Stimulated activated CD8-positive, alpha-beta memory T cell treated with anti-CD3 and anti-CD28 coated beads, Interleukin-12 subunit alpha, Interleukin-12 subunit beta, amount 100 ng/mL, for 1 hour (primary cell): Measurements from ENCODE around the gene MED8.

Experiments used
- DNase-seq: peaks from one replicate; pipeline ENCODE4 v3.0.0-alpha.2; 2020; ENCODE audit warnings: low read depth

MED8 gene, protein sequence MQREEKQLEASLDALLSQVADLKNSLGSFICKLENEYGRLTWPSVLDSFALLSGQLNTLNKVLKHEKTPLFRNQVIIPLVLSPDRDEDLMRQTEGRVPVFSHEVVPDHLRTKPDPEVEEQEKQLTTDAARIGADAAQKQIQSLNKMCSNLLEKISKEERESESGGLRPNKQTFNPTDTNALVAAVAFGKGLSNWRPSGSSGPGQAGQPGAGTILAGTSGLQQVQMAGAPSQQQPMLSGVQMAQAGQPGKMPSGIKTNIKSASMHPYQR

DNA sequence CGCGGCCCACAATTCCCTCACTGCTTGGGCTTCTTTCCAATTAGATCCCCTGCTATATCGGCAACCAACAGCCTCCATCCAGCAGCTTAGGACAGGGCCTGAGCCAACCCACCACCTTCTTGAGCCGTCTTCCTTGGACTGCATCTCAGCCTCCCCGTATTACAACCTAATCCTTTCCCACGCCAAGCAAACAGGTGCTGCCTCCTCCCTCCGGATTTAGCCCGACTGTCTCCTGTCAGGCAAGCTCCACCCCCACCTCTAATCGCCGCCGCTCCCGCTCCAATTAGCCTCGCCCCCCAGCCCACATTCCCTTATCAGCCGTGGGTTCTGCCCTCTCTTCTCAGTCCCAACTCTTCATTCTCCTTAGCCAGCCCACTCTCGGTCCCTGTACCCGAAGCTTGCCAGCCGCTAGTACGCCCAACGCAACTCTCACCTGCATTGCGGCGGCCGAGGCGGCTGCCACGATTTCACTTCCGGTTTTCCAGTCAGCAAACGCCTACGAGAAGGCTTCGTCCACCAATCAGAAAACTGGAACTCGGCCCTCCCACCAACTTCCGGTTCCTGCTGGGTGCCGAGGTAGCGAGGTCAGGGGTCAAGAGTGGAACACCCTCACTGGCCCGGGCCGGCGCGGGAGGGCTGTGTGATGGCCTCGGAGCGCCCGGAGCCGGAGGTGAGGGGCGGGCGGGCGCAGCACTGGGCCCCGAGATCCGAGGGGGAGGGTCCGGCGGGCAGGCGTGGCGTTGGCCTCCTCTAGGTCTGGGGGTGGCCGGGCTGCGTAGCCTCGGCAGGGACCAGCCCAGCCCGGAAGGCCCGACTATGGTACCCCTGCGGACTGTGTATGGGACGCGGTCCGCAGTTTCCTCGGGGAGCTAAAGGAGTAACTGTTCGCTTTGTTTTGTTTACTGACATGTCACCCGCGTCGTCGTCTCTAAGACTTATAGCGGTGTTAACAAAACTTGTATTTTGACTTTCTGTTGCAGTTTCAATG is at the start of gene MED8, which contains the start of gene SZT2:
Gene MED8, minus strand, starts transcription at position 475 of the 988 bp plus-strand sequence. Its CDS starts 36 bp downstream, at position 439.
Gene SZT2, plus strand, starts transcription at position 574 of the 988 bp plus-strand sequence. Its CDS starts 70 bp downstream, at position 644.
- DNase-seq = peak; percentile 89

DNA sequence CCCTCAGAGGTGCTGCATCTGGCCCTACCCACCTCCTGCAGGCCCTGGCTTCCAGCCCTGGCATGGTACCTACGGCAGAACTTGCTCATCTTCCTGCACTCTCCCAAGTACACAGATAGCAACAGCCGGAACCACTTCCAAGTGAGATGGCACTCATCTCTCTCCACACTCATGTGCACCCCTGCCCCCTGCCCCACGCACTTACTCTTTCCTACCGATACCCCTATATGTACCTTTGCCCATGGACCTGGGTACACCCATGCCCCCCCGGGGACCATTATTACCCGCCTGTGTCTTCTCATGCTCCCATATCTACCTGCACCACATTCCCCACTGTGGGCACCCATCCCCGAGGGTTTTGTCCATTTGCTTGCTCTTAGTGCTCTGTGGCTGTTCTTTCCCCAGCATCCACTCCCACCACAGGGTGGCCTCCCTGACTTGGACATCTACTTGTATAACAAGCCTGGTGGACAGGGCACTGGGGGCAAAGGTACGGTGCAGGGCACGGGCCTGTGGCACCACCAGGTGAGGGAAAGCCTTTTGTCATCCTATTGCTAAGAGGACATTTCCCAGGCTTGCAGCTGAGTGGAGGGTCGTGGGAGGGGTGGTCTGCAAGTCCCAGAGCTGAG is 49.5 kb upstream of the MED8 start:
- no peak for DNase-seq

DNA sequence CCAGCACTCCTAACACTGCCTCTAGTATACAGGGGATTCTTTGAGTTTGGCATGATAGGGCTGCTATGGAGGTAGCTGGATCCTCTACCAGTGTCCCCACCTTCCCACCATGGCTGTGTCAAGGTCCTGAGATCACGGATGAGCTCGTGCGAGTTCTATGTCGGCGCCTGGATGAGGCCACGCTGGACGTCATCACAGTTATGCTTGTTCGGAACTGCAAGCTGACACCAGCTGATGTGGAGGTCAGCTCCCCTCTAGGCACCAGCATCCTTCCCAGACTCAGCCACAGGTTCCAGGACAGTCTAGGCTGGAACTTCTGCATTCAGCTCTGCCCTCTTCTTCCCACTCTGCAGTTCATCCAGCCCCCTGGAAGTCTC is 49.0 kb upstream of the MED8 start:
- no peak for DNase-seq

DNA sequence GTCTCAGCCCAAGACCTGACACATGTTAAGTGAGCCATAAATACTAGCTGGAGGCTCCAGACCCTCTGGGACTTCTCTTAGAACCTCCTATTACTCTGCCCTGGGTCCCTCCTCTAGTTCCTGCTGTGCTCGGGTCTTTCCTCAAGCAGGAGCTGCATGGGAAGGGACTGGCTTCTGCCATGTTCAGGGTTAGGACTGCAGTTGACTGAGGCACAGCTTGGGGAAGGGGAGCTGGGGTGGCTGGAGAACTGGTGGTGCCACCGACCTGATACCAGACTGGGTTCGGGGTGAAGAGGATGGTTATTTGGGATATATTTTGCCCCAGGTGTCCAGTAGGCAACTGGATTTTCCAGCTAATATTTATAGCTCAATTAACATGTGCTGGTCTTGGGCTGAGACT is 48.4 kb upstream of the MED8 start:
- DNase-seq = no peak

DNA sequence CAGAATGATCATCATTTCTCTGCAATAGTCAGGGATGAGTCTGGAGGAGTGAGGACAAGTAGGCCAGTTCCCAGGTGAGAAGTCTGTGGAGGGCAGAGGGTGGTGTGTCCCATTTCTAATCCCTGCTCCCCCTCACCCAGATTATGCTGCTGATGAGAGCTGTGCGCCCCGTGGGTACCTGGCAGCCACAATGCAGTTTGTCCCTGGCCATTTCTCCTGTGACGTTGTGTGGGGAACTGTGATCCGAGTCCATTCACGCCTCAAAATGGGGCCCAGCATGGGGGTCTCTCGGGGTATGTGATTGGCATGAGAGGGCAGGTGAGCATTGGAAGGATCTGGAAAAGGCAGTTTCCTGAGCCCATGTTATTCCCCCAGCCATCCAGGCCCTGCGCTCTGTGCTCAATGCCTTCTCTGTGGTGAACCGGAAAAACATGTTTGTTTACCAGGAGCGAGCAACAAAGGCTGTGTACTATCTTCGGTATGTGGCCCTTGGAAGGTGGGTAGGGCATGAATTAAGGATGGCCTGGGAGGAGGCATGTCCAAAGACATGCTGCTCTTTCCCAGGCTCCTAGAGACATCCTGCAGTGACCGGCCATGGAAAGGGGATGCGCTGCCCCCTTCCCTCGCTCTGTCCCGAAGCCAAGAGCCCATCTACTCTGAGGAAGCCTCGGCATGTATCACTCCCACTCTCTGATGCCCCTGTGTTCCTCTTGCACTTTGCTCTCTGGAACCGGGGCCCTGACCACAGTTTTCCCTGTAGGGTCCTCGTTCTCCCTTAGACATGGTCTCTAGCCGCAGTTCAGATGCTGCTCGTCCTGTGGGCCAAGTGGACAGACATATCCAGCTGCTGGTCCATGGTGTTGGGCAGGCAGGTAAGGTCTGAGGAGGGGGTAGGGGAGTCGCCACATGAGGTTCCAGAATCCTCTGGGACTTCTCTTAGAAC is 47.7 kb upstream of the MED8 start:
- no peak for DNase-seq

DNA sequence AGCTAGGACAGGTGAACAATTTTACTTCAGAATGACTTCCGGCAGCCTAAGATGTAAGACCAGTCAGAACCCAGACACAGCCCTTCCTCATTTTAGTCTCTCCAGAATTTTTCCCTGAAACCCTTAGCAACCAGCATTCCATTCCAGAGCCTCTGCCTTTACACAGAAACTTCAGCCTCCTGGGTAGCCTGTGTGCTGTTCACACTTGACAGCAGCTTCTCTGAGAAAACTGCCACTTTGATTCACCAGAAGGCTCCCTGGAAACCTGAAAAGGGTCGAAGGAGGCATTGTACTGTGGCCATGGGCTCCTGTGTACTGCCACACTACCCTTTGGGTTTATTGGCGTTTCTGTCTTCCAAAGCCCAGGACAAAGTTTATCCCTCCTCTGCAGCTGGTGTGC is 46.8 kb upstream of the MED8 start:
- no peak for DNase-seq

DNA sequence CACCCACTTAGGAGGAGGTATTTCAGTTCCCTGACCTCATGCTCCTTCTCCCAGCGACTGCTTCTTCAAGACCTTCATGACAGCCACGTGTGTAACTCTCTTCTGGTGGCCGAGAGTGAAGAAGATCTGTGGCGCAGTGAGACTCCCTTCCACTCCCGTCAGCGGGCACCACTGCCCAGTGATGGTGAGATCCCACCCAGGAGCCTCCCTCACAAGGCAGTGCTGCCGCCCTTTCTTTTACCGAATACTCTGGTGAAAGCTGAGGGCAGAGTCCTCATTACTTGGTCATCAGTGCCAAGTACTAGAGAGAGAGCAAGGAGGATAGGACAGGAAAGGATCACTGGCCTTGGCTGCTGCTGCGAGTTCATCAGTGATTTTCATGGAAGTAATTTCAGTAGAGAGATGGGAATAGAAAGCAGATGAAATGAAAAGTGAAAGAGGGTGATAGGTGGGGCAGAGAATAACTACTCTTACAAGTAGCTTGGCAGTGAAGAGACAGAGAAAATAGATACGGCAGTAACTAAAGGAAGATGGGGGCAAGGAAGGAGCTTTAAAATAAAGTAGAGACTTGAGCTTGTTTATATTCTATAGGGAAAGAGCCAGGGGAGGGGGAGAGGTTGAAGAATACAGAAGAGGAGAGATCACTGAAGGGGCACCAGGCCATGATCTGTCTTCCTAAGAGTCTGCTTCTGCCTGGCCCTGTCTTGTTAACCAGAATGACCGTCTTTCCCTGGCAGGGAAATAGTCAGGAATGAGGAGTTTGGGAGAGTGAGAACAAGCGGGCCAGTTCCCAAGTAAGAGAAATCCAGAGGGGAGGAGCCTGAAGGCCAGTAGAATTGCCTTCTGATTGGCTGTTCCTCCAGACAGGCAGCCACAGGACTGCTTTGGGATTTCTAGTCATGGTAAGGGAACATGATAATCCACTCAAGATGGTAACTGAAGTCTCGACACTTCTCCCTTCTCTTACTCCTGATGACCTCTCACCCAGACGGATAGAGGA is 45.8 kb upstream of the MED8 start:
- DNase-seq = no peak

DNA sequence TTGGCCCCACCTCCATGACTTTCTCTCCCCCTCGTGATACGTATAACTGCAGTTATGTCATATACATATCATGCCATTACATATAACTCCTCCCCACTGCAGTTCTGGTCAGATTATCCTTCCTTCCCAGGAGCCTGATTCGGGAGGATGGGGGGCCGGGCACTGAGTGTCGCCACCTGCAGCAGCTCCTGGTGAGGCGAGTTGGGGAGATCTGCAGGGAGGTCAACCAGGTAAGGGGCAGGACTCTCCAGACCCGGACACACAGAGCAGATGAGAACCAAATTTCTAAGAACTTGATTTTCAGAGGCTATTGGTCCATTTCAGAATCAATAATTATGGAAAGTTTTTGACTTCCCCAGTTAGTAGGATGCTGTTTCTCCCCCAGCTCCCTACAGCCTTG is 44.7 kb upstream of the MED8 start:
- DNase-seq = no peak

DNA sequence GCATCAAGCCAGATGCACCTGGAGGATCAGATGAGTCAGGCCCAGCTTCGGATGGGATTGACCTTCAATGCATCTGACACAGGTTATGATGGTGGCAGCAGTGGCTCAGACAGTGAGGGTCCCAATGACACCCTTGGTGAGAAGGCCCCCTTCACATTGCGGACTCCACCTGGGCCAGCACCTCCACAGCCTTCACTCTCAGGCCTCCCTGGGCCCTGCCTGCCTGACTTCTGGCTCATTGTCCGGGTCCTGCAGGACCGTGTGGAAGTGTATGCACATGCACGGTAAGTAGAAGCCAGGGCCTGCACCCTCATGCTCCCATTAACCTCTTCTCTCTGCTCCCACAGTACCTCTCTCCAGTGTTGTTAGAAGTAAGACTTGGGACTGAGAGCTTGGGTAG is 43.3 kb upstream of the MED8 start:
- DNase-seq = no peak

DNA sequence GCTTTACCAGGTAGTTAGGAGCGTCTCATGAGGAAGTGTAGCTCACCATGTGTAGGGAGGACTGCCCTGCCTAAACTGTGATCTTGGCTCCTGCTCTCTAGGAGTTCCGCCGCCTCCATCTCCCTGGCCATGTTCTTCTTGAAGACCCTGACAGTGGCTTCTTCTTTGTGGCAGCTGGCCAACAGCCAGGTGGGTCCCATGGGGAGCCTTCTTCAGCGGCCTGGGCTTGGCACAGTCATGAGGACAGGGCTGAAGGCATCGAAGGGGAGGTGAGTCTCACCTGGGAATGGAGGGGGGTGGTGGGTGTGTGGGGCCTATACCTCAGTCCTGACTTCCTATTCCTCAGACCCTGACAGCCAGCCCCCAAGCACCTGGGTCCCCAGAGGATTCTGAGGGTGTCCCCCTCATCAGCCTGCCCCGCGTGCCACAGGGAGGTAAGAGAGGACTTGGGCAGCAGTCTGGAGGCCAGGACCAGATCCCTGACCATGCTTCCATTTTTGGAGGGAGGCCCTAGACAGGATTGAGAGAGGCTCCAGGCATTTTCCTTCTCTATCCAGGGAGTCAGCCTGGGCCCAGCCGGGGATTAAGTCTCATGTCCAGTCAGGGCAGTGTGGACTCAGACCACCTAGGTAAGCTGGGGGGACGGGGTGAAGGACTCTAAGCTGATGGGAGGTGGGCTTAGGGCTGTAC is 42.7 kb upstream of the MED8 start:
- no peak for DNase-seq

DNA sequence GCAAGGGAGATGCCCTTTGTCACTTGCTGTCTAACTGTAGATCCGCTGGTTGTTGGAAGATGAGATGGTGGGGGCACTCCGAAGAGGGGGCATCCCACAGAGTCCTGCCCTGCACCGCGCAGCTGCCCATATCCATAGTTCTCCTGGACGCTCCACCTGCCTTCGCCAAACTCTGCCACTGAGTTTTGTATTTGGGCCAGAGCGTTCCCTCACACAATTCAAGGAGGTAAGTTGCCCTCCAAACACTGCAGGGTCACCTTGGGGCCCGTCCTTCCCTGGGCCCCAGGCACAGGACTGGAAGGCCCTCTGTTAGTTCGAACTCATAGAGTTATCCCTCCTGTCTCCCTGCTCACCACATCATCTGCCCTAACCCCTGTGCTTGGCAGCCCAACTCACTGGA is 42.1 kb upstream of the MED8 start:
- no peak for DNase-seq

DNA sequence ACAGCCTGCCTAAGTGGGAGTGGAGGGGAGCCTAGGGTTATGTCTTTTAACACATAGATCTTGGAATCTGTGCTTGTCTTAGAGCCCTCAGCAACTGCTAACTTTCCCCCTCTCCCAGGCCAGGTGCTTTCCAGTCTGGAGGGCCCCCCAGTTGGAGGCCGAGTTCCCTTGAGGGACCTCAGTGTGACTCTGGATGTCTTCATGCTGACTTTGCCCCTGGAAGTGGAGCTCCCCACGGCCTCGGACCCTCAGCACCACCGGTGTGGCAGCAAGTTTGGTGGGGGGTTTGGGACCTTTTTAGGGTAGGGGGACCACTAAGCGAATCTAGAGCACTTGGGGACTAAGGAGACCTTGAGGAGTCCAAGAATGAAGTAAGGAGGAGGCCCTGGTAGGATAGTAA is 41.2 kb upstream of the MED8 start:
- DNase-seq = no peak

DNA sequence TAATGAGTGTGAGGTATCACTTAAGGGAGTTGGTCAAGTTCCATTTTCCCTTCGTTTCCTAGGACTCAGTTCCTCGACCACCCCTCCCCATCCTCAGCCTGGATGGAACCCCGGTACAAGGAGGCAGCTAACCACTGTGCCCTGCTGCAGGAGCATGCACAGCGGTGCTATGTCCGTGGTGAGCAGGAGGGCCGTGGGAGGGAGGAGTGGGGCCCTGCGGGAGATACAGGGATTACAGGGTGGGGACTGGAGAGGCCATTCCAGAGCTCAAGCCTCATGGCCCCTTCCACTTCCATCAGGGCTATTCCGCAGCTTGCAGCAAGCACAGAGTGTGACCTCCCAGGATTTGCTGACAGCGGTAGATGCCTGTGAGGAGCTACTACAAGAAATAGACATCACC is 38.3 kb upstream of the MED8 start:
- DNase-seq = no peak

DNA sequence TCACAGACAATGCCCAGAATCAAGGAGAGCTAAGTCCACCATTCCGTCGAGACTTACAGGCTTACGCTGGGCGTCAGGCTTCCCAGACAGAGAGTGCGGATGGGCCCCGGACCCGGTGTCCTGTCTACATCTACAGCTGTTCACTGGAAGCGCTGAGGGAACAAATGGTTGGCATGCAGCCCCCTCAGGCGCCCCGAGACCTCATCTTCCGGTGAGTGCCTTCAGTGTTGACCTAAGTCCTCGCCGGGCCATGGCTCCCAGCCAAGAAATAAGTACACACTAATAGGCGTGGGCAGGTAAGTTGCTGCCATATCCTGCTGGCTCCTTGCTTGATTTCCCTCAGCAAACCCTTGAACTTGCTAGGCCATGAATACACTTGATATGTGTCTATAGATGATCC is 37.9 kb upstream of the MED8 start:
- DNase-seq = no peak

DNA sequence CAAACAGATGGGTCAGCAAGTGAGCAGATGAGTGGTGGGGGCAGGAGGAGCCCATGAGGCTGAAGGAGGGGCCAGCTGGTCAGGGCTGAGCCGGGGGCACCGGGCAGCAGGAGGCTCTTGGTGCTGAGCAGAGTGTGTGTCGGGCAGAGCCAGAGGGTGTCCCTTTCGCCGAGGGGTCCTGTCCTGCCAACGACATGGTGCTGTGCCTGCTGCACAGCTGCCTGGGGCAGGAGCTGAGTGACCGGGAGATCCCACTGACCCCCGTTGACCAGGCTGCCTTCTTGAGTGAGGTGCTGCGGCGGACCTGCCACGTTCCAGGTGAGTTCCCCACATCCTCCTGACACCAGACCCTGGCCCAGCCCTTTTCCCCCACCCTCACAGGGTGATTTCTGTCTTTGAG is 36.6 kb upstream of the MED8 start:
- DNase-seq = no peak

DNA sequence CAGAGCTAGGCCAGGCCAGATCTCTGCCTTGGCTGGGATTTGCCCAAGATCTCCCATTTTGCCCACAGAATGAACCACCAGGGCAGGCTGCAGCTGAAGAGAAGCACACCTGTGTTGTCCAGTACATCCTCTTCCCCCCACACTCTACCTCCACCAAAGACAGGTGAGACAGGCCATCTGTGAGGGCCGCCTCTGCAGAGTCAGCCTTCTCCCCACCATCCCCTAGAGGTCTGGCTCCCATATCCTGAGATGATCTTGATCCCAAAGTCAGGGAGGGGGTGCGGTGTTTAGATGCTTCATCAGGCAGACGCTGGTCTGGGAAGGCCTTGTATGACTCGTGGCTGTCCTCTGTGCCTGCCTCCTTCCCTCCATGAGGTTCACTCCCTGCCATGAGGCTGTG is 35.4 kb upstream of the MED8 start:
- DNase-seq = no peak

DNA sequence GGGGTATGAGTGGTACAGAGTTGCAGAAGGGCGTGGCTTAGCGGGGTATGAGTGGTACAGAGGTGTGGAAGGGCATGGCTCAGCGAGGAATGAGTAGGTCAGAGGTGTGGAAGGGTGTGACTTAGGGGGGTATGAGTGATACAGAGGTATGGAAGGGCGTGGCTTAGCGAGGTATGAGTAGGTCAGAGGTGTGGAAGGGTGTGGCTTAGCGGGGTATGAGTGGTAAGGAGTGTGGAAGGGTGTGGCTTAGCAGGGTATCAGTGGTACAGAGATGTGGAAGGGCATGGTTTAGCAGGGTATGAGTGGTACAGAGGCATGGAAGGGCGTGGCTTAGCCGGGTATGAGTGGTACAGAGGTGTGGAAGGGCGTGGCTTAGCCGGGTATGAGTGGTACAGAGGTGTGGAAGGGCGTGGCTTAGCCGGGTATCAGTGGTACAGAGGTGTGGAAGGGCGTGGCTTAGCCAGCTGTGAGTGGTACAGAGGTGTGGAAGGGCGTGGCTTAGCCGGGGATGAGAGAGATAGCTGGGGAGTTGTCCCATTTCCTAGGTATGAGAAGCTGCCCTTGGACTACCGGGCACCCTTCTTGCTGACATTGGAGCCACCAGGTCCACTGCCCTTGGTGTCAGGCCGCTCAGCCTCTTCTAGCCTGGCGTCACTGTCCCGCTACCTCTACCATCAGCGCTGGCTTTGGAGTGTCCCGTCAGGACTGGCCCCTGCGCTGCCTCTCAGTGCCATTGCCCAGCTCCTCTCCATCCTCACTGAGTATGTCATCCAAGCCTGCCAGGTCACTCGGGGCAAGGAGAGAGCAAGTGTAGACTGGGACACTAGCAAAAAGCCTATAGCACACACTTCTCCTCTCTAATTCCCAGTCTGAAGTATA is 34.3 kb upstream of the MED8 start:
- no peak for DNase-seq

DNA sequence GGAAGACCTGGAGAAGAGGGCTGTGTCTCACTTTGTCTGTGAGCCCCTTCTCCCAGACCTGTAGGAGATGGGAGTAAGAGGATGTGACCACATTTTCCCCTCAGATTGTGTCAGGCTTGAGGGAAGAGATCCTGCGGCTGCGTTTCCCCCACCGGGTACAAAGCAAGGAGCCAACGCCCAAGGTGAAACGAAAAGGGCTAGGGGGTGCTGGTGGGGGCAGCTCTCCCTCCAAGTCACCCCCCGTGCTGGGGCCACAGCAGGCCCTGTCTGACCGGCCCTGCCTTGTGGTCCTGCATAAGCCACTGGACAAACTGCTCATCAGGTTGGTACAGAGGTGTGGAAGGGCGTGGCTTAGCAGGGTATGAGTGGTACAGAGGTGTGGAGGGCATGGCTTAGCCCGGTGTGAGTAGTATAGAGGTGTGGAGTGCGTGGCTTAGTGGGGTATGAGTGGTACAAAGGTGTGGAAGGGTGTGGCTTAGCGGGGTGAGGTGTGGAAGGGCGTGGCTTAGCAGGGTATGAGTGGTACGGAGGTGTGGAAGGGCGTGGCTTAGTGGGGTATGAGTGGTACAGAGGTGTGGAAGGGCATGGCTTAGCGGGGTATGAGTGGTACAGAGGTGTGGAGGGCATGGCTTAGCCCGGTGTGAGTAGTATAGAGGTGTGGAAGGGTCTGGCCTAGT is 33.5 kb upstream of the MED8 start:
- DNase-seq = no peak
